VCaP (cell line): Measurements from ENCODE around the gene ZBTB46.

Source experiments
- H3K27ac ChIP-seq: fragments of 450-650 bp; 2 replicates; pipeline ENCODE4 v1.5.1; 2017
- CTCF ChIP-seq: fragments of 450-650 bp; conservative IDR thresholded peaks from 2 replicates; pipeline ENCODE4 v1.5.1; 2017; ENCODE audit warnings: mild to moderate bottlenecking, moderate library complexity

The ZBTB46 gene

GRCh38 chr20:63702036-63702665, 128.9 kb downstream of the ZBTB46 start:
- TF ChIP-seq CTCF, result no peak
- H3K27ac ChIP-seq, result no peak overlapping the region

GRCh38 chr20:63701329-63702035, 129.6 kb downstream of the ZBTB46 start:
- no peak for TF ChIP-seq CTCF
- no peak overlapping the region for H3K27ac ChIP-seq

GRCh38 chr20:63701051-63701328, 130.1 kb downstream of the ZBTB46 start:
- no peak for TF ChIP-seq CTCF
- H3K27ac ChIP-seq, result no peak overlapping the region

GRCh38 chr20:63700199-63701050, 130.6 kb downstream of the ZBTB46 start:
- TF ChIP-seq CTCF, result no peak
- no peak overlapping the region for H3K27ac ChIP-seq

GRCh38 chr20:63699466-63700198, 131.4 kb downstream of the ZBTB46 start:
- TF ChIP-seq CTCF, result no peak
- no peak overlapping the region for H3K27ac ChIP-seq

- no peak overlapping the region for H3K27ac ChIP-seq
- TF ChIP-seq CTCF, result no peak
Observed at GRCh38 chr20:63698739-63699465, 132.2 kb downstream of the ZBTB46 start.
